Globus pallidus (tissue), 1 donor: ENCODE results near the gene PPP4R2.

Experiments used
- DNase-seq: peaks from one replicate; pipeline ENCODE4 v3.0.0-alpha.2; 2015; ENCODE audit warnings: low spot score

The PPP4R2 gene

GRCh38 chr3:73070675-73071575, 74.3 kb downstream of the PPP4R2 start:
- DNase-seq: no peak

GRCh38 chr3:73071952-73072351, 75.3 kb downstream of the PPP4R2 start:
- no peak for DNase-seq

DNA sequence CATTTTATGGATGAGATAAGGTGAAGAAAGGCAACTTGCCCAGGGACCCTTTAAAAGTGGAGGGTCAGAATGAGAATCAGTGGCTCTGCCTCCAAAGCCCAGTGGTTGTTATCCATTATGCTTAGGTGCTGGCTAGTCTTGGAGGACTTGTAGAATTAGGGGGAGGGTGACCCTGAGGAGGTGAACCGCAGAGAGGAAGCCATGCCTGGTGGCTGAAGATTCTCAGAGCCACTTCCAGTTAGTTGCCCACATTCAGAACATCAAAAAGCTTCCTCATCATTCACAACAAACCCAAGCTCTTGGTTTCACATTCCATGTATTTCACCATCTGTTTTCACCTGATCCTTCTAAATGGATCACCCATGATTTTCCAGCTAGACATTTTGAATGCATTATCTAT, 76.0 kb downstream of the PPP4R2 start:
- DNase-seq: no peak

- DNase-seq: no peak
Measured at GRCh38 chr3:73073091-73073707, 76.6 kb downstream of the PPP4R2 start.

- DNase-seq: no peak
Measured at GRCh38 chr3:73074781-73075180, 78.2 kb downstream of the PPP4R2 start.

DNA sequence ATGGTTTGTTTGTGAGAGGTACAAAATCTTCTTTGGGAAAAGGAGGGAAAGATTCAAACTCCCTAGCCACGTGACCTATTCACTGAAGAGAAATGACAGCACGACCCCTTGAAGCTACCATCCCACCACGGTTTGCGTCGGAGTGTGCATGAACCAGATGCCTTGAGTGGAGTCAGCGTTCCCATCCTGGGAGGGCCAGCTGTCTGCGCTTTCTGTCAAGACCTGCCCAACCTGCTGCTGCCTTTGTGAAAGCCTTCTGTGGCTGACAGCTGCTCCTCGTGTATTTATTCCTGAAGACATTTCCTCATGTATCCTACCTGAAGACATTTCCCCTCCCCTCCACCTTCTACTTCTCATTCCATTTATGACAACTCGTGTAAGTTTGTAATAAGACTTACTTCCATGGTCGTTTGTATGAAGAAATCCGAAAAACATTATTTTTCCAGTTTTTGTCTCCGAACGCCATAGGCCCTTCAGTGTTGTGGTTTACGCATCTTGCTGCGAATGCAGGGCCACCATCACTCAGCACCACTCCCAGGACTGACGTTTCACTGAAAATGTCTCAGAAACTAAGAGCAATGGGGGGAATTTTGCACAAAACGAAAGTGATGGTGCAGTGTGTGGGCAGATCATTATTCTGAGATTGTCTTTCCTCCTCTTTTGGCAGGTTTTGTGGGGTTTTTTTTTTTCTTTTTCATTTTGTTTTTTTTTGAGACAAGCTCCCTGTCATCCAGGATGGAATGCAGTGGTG, 83.8 kb downstream of the PPP4R2 start:
- DNase-seq: no peak

GRCh38 chr3:73081140-73081539, 84.5 kb downstream of the PPP4R2 start:
- DNase-seq: no peak

- no peak for DNase-seq
Measured at GRCh38 chr3:73084170-73084569, 87.6 kb downstream of the PPP4R2 start.

DNA sequence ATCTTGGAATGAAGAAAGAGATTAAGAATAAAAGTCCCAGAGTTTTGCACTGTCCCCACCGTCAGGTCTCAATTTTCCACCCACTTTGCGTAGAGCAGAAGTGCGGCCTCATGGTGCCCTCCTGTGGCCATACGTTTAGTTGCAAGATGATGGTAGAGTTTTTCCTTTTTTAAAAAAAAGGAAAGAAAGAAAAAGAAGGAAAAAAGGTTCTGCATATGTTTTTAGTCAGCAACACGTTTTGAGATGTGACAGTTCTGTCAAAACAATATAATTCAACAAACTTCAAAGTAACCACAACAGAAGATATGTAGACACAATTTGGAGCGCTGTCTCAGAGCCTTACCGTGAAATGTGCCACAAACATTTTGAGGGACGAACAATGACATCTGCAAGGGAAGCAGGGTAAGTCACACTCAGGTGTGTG, 89.5 kb downstream of the PPP4R2 start:
- DNase-seq: peak; percentile 39

GRCh38 chr3:73094129-73094528, 97.5 kb downstream of the PPP4R2 start:
- no peak for DNase-seq

DNA sequence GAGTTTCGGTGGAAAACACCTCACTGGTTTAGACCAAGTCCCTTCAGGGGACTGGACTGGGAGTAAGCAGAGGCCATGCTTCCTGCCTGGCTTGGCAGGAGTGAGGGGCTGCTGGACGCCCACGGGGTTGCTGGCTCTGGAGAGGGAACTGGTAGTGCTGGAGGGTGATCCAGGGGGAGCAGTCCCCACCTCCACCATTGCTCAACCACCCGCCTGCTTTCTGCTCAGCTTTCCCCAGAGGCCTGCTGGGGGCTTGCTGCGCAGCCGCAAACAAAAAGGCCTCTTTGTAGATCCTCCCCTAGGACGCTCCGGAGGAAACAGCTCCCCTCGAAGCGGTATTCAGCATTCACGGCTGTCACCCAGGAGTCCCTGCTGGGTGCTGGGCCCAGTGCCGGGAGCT, 98.3 kb downstream of the PPP4R2 start:
- no peak for DNase-seq

DNA sequence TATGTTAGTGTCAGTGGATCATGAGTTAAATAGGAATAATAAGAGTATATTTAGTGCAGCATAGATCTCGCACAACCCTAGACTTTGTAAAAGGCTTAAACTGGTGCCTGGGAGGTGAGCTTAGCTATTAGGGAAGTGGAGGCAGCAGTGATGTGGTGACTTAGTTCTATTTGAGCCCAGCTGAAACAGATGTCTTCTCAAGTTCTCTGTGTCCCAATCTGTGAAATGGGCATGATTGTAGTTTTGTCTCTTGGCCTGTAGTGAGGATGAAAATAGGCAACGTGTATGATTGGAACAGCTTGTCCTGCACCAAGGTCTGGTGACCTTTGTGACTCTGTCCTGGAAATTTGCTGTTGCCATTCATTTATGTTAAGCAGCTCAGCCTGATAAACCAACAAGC, 99.6 kb downstream of the PPP4R2 start:
- no peak for DNase-seq

DNA sequence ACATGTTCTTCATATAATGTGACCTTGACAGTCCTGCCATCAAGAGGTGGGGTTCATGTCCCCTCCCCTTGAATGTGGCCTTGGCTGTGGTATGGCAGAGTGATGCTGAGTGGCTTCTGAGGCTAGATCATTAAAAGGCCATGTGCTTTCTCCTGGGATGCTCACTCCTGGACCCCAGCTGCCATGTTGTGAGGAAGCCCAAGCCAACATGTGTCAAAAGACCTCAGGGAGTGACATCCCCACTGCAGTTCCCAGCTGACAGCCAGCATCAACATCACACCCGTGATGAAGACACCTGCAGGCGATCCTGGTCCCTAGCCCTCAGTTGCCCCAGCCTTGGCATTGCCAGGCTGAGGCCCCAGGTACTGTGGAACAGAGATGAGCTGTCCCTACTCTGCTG, 101.4 kb downstream of the PPP4R2 start:
- no peak for DNase-seq

DNA sequence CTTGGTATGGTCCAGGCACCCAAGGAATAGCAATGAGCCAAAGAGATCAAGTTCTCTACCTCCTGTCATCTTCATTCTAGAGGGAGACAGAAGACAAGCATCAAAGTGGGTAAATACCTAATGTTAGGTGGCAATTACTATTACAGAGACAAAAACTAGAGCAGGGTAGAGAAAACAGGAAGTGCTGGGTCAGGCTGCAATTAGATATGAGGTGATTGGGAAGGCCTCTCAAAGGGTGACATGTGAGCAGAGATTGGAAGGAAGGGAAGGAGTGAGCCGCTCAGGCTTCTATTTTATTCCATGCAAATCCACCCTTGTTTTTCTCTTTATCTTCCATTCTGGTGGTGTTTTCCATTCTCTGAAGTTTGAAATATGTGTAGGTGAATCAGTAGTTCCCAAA, 102.3 kb downstream of the PPP4R2 start:
- DNase-seq: no peak

DNA sequence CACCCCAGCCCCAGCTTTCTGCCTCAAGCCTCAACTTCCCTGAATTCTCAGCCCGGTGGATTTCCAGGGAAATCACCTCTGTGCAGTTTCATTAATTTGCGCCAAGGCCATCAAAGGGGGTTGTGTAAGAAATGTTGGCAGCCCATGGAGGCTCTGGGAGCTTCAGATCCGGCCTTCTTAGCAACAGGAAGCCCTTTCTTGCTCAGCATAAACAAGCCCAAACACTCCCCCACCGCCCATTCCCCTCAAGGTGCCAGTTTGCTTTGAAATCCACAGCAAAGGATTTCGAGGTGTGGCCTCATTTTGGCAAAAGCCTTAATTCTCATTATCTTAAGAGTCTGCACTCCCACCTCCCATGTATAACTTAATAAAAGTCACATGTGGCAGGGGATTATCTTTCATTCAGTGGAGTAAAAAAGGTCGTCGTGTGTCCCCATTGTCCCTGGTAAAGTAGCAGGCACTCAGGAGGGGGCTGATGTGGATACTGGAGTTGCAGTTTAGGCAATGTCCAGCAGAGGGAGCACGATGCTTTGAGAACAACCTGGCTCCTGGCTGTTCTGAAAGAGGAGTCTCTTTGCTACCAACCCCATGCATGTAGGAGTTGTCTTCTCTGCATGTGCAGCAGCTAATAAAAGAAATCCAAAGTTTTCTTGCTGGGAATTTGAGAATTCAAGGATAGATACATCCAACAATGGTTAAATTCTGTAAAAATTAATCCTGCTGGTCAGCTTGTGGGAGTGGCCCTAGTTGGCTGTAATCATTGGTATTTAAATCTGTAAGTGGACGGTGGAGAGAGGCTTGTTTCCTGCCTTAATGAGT, 104.3 kb downstream of the PPP4R2 start:
- DNase-seq: peak; percentile 80

GRCh38 chr3:73101881-73102280, 105.3 kb downstream of the PPP4R2 start:
- DNase-seq: no peak

DNA sequence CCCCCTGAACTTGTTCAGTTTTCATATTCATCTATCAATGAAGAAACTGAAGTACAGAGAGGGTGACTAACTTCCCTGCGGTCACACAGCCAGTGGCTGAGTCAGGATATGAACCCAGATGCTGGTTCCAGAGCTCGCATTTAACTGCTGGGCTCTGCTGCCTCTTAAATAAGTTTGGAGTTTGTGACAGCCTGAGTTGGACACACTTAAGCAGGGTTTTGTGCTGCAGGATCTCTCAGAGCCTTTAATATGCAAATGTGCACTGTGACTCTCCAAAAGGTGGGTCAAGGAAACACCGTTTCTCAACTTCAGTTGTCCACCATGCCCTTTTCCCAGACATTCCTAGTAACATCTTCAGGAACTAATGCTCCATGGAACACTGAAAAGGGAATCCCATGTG, 110.6 kb downstream of the PPP4R2 start:
- DNase-seq: no peak

DNA sequence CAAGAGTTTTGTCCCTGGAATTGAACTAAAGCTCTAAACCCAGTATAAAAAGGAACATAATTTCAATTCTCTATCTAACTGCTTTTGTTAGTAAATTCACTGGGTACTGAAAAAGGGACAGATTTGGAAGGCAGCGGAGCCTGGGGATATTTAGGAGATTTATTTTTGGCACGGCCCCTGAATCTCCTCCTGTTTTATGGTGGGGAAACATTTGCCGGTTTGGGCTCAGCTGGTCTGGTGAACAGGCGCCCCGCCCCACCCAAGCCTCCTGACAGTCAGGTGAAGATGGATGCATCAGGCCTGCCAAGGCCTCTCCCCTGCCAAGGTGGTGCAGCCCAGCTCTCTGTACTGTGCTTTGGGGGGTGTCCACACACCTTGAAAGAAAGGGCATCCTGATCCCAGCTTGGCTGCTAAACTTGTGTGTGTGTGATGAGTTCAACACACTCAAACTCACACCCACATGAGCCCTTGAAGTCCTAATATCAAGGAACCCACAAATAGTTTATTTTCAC, 111.1 kb downstream of the PPP4R2 start:
- no peak for DNase-seq

DNA sequence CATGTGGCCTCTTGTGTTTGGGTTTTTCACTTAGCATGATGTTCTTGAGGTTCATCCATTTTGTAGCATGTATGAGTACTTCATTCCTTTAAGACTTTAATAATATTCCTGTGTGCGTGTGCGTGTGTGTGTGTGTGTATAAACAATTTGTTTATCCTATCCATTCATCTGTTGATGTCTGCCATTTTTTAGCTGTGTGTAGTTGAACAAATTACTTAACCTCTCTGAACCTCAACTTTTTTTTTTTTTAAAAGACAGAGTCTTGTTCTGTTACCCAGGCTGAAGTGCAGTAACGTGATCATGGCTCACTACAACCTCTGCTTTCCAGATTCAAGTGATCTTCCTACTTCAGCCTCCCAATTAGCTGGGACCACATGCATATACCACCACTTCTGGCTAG, 112.1 kb downstream of the PPP4R2 start:
- no peak for DNase-seq

DNA sequence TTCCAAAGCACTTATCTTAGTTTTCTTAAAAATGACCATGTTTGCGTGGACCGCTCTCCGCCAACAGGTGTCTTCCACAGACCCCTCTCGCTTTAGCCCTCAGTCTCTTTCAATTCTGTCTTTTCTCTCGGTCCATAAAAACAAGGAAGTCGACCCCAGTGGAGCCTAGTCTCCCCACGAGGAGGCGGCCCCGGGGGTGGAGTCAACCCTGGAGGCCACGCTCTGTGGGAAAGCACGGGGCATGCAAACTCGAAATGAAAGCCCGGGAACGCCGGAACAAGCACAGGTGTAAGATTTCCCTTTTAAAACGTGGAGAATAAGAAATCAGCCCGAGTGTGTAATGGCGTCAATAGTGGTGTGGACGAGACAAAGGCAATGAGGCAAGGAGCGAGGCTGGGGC, 113.9 kb downstream of the PPP4R2 start:
- no peak for DNase-seq

- DNase-seq: no peak
Measured at GRCh38 chr3:73114711-73115110, 118.1 kb downstream of the PPP4R2 start.

- DNase-seq: no peak
Measured at GRCh38 chr3:73115806-73116205, 119.2 kb downstream of the PPP4R2 start.
